ENCODE measurements around the gene CAD. TPM values are rescaled to one million over a fixed set of nuclear protein-coding genes. Genes with fewer than 3 reads are reported as not detected.
A peak's percentile ranks its signal among the peaks of the same experiment; 100 is the strongest.

The CAD gene
- total and polyA plus RNA-seq, 9 of the 15 experiments (the other 6 are each of a cell fraction or from before 2014, with no cell fraction given): 7.5 to 126 (median 33.7) TPM

DNA sequence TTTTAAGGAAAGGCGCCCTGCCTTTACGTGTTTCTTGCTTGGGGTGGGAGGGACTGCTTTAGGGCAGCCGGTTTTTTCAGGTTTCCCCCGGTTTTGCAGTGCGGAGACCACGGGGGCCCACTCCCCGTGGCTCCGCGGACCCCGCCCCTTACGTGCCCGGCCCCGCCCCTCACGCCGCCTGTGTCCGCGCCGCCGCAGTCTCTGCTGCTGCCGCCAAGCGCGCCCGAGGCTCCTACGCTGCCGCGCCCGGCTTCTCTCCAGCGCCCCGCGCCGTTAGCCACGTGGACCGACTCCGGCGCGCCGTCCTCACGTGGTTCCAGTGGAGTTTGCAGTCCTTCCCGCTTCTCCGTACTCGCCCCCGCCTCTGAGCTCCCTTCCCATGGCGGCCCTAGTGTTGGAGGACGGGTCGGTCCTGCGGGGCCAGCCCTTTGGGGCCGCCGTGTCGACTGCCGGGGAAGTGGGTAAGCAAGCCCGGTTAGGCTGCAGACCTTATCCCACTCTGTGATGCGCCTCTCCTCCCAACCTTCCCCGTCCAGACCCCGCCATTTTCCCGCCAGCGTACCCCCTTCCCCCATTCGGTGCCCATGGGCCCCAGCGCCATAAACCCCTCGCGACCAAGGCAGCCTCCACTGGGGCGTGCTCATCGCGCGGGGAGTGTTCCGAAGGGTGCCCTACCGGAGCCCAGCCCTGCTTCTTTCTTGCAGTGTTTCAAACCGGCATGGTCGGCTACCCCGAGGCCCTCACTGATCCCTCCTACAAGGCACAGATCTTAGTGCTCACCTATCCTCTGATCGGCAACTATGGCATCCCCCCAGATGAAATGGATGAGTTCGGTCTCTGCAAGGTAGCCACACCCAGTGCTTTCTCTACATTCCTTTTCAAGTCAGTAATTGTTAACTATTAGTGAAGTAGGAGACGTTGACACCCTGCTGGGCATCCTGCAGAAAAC is at the start of gene CAD (continued):
- TF ChIP-seq, protein P1, sequence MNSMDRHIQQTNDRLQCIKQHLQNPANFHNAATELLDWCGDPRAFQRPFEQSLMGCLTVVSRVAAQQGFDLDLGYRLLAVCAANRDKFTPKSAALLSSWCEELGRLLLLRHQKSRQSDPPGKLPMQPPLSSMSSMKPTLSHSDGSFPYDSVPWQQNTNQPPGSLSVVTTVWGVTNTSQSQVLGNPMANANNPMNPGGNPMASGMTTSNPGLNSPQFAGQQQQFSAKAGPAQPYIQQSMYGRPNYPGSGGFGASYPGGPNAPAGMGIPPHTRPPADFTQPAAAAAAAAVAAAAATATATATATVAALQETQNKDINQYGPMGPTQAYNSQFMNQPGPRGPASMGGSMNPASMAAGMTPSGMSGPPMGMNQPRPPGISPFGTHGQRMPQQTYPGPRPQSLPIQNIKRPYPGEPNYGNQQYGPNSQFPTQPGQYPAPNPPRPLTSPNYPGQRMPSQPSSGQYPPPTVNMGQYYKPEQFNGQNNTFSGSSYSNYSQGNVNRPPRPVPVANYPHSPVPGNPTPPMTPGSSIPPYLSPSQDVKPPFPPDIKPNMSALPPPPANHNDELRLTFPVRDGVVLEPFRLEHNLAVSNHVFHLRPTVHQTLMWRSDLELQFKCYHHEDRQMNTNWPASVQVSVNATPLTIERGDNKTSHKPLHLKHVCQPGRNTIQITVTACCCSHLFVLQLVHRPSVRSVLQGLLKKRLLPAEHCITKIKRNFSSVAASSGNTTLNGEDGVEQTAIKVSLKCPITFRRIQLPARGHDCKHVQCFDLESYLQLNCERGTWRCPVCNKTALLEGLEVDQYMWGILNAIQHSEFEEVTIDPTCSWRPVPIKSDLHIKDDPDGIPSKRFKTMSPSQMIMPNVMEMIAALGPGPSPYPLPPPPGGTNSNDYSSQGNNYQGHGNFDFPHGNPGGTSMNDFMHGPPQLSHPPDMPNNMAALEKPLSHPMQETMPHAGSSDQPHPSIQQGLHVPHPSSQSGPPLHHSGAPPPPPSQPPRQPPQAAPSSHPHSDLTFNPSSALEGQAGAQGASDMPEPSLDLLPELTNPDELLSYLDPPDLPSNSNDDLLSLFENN (IDR thresholded peaks at IDR 0.05; ENCODE audit: low read depth in 2 of 2, low read length in 2 of 2): no peak
- TF ChIP-seq NCOR1 (IDR thresholded peaks at IDR 0.05) (no peak), BACH1 (tag; IDR thresholded peaks at IDR 0.05) (no peak), CC2D1A (IDR thresholded peaks at IDR 0.05) (no peak), CTCFL (IDR thresholded peaks at IDR 0.05; ENCODE audit: borderline replicate concordance, insufficient read depth, low read depth, low read length, poor library complexity, severe bottlenecking) (no peak), GTF2E2 (tag; IDR thresholded peaks at IDR 0.05) (no peak; the same call in 1 of the 2 replicates)
- TF ChIP-seq, protein P2, sequence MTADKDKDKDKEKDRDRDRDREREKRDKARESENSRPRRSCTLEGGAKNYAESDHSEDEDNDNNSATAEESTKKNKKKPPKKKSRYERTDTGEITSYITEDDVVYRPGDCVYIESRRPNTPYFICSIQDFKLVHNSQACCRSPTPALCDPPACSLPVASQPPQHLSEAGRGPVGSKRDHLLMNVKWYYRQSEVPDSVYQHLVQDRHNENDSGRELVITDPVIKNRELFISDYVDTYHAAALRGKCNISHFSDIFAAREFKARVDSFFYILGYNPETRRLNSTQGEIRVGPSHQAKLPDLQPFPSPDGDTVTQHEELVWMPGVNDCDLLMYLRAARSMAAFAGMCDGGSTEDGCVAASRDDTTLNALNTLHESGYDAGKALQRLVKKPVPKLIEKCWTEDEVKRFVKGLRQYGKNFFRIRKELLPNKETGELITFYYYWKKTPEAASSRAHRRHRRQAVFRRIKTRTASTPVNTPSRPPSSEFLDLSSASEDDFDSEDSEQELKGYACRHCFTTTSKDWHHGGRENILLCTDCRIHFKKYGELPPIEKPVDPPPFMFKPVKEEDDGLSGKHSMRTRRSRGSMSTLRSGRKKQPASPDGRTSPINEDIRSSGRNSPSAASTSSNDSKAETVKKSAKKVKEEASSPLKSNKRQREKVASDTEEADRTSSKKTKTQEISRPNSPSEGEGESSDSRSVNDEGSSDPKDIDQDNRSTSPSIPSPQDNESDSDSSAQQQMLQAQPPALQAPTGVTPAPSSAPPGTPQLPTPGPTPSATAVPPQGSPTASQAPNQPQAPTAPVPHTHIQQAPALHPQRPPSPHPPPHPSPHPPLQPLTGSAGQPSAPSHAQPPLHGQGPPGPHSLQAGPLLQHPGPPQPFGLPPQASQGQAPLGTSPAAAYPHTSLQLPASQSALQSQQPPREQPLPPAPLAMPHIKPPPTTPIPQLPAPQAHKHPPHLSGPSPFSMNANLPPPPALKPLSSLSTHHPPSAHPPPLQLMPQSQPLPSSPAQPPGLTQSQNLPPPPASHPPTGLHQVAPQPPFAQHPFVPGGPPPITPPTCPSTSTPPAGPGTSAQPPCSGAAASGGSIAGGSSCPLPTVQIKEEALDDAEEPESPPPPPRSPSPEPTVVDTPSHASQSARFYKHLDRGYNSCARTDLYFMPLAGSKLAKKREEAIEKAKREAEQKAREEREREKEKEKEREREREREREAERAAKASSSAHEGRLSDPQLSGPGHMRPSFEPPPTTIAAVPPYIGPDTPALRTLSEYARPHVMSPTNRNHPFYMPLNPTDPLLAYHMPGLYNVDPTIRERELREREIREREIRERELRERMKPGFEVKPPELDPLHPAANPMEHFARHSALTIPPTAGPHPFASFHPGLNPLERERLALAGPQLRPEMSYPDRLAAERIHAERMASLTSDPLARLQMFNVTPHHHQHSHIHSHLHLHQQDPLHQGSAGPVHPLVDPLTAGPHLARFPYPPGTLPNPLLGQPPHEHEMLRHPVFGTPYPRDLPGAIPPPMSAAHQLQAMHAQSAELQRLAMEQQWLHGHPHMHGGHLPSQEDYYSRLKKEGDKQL (CRISPR knock-in tag; IDR thresholded peaks at IDR 0.05; ENCODE audit: borderline replicate concordance): no peak
- TF ChIP-seq, protein P3, sequence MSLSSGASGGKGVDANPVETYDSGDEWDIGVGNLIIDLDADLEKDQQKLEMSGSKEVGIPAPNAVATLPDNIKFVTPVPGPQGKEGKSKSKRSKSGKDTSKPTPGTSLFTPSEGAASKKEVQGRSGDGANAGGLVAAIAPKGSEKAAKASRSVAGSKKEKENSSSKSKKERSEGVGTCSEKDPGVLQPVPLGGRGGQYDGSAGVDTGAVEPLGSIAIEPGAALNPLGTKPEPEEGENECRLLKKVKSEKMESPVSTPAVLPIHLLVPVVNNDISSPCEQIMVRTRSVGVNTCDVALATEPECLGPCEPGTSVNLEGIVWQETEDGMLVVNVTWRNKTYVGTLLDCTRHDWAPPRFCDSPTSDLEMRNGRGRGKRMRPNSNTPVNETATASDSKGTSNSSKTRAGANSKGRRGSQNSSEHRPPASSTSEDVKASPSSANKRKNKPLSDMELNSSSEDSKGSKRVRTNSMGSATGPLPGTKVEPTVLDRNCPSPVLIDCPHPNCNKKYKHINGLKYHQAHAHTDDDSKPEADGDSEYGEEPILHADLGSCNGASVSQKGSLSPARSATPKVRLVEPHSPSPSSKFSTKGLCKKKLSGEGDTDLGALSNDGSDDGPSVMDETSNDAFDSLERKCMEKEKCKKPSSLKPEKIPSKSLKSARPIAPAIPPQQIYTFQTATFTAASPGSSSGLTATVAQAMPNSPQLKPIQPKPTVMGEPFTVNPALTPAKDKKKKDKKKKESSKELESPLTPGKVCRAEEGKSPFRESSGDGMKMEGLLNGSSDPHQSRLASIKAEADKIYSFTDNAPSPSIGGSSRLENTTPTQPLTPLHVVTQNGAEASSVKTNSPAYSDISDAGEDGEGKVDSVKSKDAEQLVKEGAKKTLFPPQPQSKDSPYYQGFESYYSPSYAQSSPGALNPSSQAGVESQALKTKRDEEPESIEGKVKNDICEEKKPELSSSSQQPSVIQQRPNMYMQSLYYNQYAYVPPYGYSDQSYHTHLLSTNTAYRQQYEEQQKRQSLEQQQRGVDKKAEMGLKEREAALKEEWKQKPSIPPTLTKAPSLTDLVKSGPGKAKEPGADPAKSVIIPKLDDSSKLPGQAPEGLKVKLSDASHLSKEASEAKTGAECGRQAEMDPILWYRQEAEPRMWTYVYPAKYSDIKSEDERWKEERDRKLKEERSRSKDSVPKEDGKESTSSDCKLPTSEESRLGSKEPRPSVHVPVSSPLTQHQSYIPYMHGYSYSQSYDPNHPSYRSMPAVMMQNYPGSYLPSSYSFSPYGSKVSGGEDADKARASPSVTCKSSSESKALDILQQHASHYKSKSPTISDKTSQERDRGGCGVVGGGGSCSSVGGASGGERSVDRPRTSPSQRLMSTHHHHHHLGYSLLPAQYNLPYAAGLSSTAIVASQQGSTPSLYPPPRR (CRISPR knock-in tag; IDR thresholded peaks at IDR 0.05; ENCODE audit: borderline replicate concordance): peak; percentile 26; the same call in 1 of the 2 replicates
